Measurements from ENCODE around the gene TAL2. TPM values are rescaled to one million over a fixed set of nuclear protein-coding genes. Genes with fewer than 3 reads are reported as not detected.

The TAL2 gene
- total RNA-seq, 1 experiment from 2014 or later, result not detected

GRCh38 chr9:105667867-105668266 is 5.6 kb downstream of the TAL2 start:
- no TSS peak for BruUV-seq (replicated peaks)
- intact Hi-C loops (cut with micrococcal nuclease; ENCODE audit: unreplicated experiment), result no loop called here
- H3K27me3 Mint-ChIP-seq (ENCODE audit: unreplicated experiment), result no peaks in the 10 kb centered on the region

GRCh38 chr9:105670315-105670714 is 8.1 kb downstream of the TAL2 start:
- DNase-seq, result no peak
- no peak overlapping the region for H3K4me3 Mint-ChIP-seq (ENCODE audit: low read depth, unreplicated experiment)
- CTCF ChIA-PET, result no interaction called here
- peaks cover 8% of the 10 kb centered on the region for H3K4me1 Mint-ChIP-seq (ENCODE audit: low read depth, unreplicated experiment)
- TF ChIP-seq, protein P1, sequence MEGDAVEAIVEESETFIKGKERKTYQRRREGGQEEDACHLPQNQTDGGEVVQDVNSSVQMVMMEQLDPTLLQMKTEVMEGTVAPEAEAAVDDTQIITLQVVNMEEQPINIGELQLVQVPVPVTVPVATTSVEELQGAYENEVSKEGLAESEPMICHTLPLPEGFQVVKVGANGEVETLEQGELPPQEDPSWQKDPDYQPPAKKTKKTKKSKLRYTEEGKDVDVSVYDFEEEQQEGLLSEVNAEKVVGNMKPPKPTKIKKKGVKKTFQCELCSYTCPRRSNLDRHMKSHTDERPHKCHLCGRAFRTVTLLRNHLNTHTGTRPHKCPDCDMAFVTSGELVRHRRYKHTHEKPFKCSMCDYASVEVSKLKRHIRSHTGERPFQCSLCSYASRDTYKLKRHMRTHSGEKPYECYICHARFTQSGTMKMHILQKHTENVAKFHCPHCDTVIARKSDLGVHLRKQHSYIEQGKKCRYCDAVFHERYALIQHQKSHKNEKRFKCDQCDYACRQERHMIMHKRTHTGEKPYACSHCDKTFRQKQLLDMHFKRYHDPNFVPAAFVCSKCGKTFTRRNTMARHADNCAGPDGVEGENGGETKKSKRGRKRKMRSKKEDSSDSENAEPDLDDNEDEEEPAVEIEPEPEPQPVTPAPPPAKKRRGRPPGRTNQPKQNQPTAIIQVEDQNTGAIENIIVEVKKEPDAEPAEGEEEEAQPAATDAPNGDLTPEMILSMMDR (IDR thresholded peaks at IDR 0.05; ENCODE audit: unreplicated experiment), result no peak
- no TSS peak for BruUV-seq (replicated peaks)
- no peaks in the 10 kb centered on the region for H3K36me3 Mint-ChIP-seq (ENCODE audit: insufficient read depth, unreplicated experiment)
- H3K27ac Mint-ChIP-seq (ENCODE audit: unreplicated experiment), result no peak overlapping the region
- no peaks in the 10 kb centered on the region for H3K27me3 Mint-ChIP-seq (ENCODE audit: unreplicated experiment)
- intact Hi-C loops (cut with micrococcal nuclease; ENCODE audit: unreplicated experiment), result no loop called here
- no peaks in the 10 kb centered on the region for H3K9me3 Mint-ChIP-seq (ENCODE audit: low read depth, unreplicated experiment)

More at GRCh38 chr9:105667867-105668266, 5.6 kb downstream of the TAL2 start:
- peaks cover 5% of the 10 kb centered on the region for H3K4me1 Mint-ChIP-seq (ENCODE audit: low read depth, unreplicated experiment)
- DNase-seq, result no peak
- no peak overlapping the region for H3K27ac Mint-ChIP-seq (ENCODE audit: unreplicated experiment)
- H3K9me3 Mint-ChIP-seq (ENCODE audit: low read depth, unreplicated experiment), result no peaks in the 10 kb centered on the region
- TF ChIP-seq, protein P1 (IDR thresholded peaks at IDR 0.05; ENCODE audit: unreplicated experiment), result no peak
- CTCF ChIA-PET, result no interaction called here
- no peaks in the 10 kb centered on the region for H3K36me3 Mint-ChIP-seq (ENCODE audit: insufficient read depth, unreplicated experiment)
- no peak overlapping the region for H3K4me3 Mint-ChIP-seq (ENCODE audit: low read depth, unreplicated experiment)

GRCh38 chr9:105670775-105671174 is 8.5 kb downstream of the TAL2 start:
- Mint-ChIP-seq H3K9me3 (ENCODE audit: low read depth, unreplicated experiment) (no peaks in the 10 kb centered on the region), H3K4me1 (ENCODE audit: low read depth, unreplicated experiment) (peaks cover 8% of the 10 kb centered on the region), H3K27me3 (ENCODE audit: unreplicated experiment) (no peaks in the 10 kb centered on the region), H3K4me3 (ENCODE audit: low read depth, unreplicated experiment) (no peak overlapping the region), H3K36me3 (ENCODE audit: insufficient read depth, unreplicated experiment) (no peaks in the 10 kb centered on the region), H3K27ac (ENCODE audit: unreplicated experiment) (no peak overlapping the region)
- CTCF ChIA-PET, result no interaction called here
- TF ChIP-seq, protein P1 (IDR thresholded peaks at IDR 0.05; ENCODE audit: unreplicated experiment), result no peak
- intact Hi-C loops (cut with micrococcal nuclease; ENCODE audit: unreplicated experiment), result no loop called here
- DNase-seq, result no peak
- no TSS peak for BruUV-seq (replicated peaks)

GRCh38 chr9:105672711-105673234 is 10.5 kb downstream of the TAL2 start:
- Mint-ChIP-seq H3K27ac (ENCODE audit: unreplicated experiment) (no peak overlapping the region), H3K36me3 (ENCODE audit: insufficient read depth, unreplicated experiment) (no peaks in the 10 kb centered on the region), H3K4me1 (ENCODE audit: low read depth, unreplicated experiment) (peaks cover 8% of the 10 kb centered on the region), H3K9me3 (ENCODE audit: low read depth, unreplicated experiment) (no peaks in the 10 kb centered on the region), H3K27me3 (ENCODE audit: unreplicated experiment) (no peaks in the 10 kb centered on the region), H3K4me3 (ENCODE audit: low read depth, unreplicated experiment) (no peak overlapping the region)
- BruUV-seq (replicated peaks), result no TSS peak
- intact Hi-C loops (cut with micrococcal nuclease; ENCODE audit: unreplicated experiment), result no loop called here
- CTCF ChIA-PET, result no interaction called here
- no peak for DNase-seq
- TF ChIP-seq, protein P1 (IDR thresholded peaks at IDR 0.05; ENCODE audit: unreplicated experiment), result no peak

Data from Calu3 (cell line).